Right lobe of liver (tissue), 6 donors: ENCODE data around the gene MAF. TPM values are rescaled to one million over a fixed set of nuclear protein-coding genes. Genes with fewer than 3 reads are reported as not detected.
A peak's percentile ranks its signal among the peaks of the same experiment; 100 is the strongest.

Experiments
- ATAC-seq, 4 donors: fragments of 200-7000 bp; cut with Tn5 transposase; one replicate each; pipeline ENCODE4 v1.9.1; 2020; ENCODE audit warnings: mild to moderate bottlenecking in 4 of 4, moderate library complexity in 4 of 4
- DNase-seq, 3 donors: peaks; one replicate each; pipeline ENCODE4 v3.0.0-alpha.2; 2020
- H3K27ac ChIP-seq, 3 donors: fragments of 200-600 bp; one replicate each; pipeline ENCODE4 v1.8.0; 2022
- H3K27me3 ChIP-seq, 2 donors: fragments of 200-600 bp; one replicate each; pipeline ENCODE4 v1.8.0; 2022
- H3K36me3 ChIP-seq, 4 donors: fragments of 200-600 bp; sonication (generic) in 1 of 4; one replicate each; pipeline versions ENCODE4 v1.5.1 to v1.8.0; 2017 to 2022; ENCODE audit warnings: control low read depth in 1 of 4
- H3K4me1 ChIP-seq, 4 donors: fragments of 200-600 bp; sonication (generic) in 1 of 4; one replicate each; pipeline versions ENCODE4 v1.5.1 to v1.8.0; 2017 to 2022; ENCODE audit warnings: control low read depth in 1 of 4
- H3K4me3 ChIP-seq, 3 donors: fragments of 200-600 bp; one replicate each; pipeline ENCODE4 v1.8.0; 2022
- H3K9me3 ChIP-seq, 4 donors: fragments of 200-600 bp; sonication (generic) in 1 of 4; one replicate each; pipeline versions ENCODE4 v1.5.1 to v1.8.0; 2017 to 2022; ENCODE audit warnings: control low read depth in 1 of 4
- POLR2A ChIP-seq: fragments of 450-650 bp; IDR thresholded peaks from one replicate; pipeline ENCODE4 v1.6.1; 2017; ENCODE audit warnings: antibody characterized with exemption, mild to moderate bottlenecking
- WGBS: methylation state at CpG from one replicate; pipeline ENCODE4 v1.1.6; 2018; ENCODE audit warnings: low coverage, low lambda C conversion rate; ENCODE audit not compliant: insufficient coverage; ENCODE audit errors: missing lambda C conversion rate; 5-methylcytosine and 5-hydroxymethylcytosine counted together
- intact Hi-C, 2 donors: fragments of 100-400 bp; cut with DNase I; formaldehyde crosslinking; loops; one replicate each; pipeline versions ENCODE4 v1.11.2 to v1.14.1; 2022
- long read RNA-seq: library from polyadenylated mRNA; unstranded; transcript quantifications from one replicate; pipeline ENCODE4 v2.0.0, GENCODE V29; 2019
- total RNA-seq, 6 experiments: library from RNA; depleted of rRNA in 2 of 6; stranded (reverse); fragments of >200 nt in 2 of 6; fragmentation: NEBNext Ultra II Directional in 3 of 6; extraction: Animal tissue kit (Norgen Biotek cat#: 25700) in 3 of 6; gene quantifications; one replicate each; pipeline versions ENCODE4 v1.1.0 to v1.2.4, GENCODE V29; 2016 to 2023
- TF ChIP-seq, protein P1 (sequence below), 4 donors: fragments of 200-600 bp in 3 of 4; fragments of 450-650 bp in 1 of 4; IDR thresholded peaks; one replicate each; pipeline versions ENCODE4 v1.5.1 to v1.8.0; 2016 to 2022; ENCODE audit warnings: antibody characterized with exemption in 4 of 4, mild to moderate bottlenecking in 2 of 4
- donor health status: DM: no; HTN: yes; CAD: no.
- donor health status: DM: no; HTN: no; CAD: no.
- donor health status: DM: no; HTN: no; CAD: no.
- donor health status: DM: no; HTN: yes; CAD: no.
- donor health status: DM: no; HTN: yes; CAD: no.

MAF gene
- 10 to 100 TPM; 19.0 to 43.8 (median 27.7) TPM for total RNA-seq
- long read RNA-seq, full-length matches to known transcripts: 5 of 5 reads
- long read RNA-seq, partial matches to known transcripts: 0 of 5 reads
- long read RNA-seq, other reads (novel, unspliced or antisense): 0 of 5 reads

DNA sequence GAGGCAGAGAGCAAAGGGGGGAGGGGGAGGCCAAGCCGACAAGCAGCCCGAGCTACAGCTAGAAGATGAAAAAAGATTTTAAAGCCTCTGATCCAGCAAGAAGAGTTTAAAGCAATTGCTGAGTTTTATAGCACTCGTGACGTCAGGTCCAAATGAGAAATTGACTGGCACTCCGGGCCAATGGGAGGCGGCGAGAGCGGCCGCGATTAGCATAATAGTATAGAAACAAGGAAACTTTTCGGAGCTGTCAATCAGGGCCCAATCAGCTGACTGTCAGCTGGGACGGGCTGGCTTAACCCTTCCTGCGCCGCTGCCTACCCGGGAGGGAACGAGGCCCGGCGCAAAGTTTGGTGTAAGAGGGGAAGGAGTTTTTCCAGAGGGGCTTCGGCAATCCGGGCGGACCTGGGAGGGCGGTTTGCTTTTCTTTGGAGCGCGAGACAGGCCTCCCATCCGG, at the start of gene MAF:
Gene MAF, minus strand, starts transcription at position 100 of the 454 bp plus-strand sequence. CDS start 835 bp downstream, outside the sequence.
- peak; percentile 84 for TF ChIP-seq POLR2A
- TF ChIP-seq, protein P1, sequence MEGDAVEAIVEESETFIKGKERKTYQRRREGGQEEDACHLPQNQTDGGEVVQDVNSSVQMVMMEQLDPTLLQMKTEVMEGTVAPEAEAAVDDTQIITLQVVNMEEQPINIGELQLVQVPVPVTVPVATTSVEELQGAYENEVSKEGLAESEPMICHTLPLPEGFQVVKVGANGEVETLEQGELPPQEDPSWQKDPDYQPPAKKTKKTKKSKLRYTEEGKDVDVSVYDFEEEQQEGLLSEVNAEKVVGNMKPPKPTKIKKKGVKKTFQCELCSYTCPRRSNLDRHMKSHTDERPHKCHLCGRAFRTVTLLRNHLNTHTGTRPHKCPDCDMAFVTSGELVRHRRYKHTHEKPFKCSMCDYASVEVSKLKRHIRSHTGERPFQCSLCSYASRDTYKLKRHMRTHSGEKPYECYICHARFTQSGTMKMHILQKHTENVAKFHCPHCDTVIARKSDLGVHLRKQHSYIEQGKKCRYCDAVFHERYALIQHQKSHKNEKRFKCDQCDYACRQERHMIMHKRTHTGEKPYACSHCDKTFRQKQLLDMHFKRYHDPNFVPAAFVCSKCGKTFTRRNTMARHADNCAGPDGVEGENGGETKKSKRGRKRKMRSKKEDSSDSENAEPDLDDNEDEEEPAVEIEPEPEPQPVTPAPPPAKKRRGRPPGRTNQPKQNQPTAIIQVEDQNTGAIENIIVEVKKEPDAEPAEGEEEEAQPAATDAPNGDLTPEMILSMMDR (IDR thresholded peaks at IDR 0.05): no peak
- peak; percentile 95 to 97 (median 97) for DNase-seq
- H3K27me3 ChIP-seq: no peaks in the 10 kb centered on the region
- peaks cover 0 to 26% (median 3%) of the 10 kb centered on the region in 4 donors for H3K4me1 ChIP-seq
- ATAC-seq: peak; percentile 76 to 86 (median 81)
- H3K9me3 ChIP-seq: no peaks in the 10 kb centered on the region
- H3K36me3 ChIP-seq: no peaks in the 10 kb centered on the region
- peak within 1 kb of the TSS; percentile 69 to 82 (median 80) for H3K4me3 ChIP-seq
- WGBS: 1% methylated on average over 5 of the region's 25 CpGs
- intact Hi-C loops: no loop called here
- peak within 1 kb of the TSS; percentile 96 to 97 (median 97) for H3K27ac ChIP-seq

DNA sequence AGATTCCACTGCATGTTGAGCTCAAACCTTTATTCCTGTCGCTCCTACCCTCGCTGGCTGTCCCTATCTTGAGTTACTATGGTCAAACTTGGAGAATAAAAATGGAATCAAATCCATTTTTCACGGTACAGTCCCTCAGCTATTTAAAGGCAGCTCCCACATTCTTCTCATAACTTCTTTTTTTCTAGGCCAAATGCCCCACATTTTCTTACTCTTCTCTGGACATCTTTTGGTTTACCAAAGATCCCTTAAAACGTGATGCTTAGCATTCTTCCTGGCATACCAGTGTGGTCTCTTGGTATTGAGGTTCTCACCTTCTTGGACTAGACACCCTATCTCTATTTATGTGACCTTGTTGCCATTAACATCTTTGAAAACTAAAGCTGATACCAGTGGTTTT, 48.3 kb upstream of the MAF start:
- H3K27ac ChIP-seq: no peak overlapping the region
- WGBS: 75% methylated on average over 4 of the region's 4 CpGs
- intact Hi-C loops: no loop called here
- no peaks in the 10 kb centered on the region for H3K4me1 ChIP-seq
- ATAC-seq: no peak
- no peak overlapping the region for H3K4me3 ChIP-seq
- no peaks in the 10 kb centered on the region for H3K9me3 ChIP-seq
- no peaks in the 10 kb centered on the region for H3K27me3 ChIP-seq
- no peak for DNase-seq
- no peak for TF ChIP-seq POLR2A
- TF ChIP-seq, protein P1 (IDR thresholded peaks at IDR 0.05): no peak
- no peaks in the 10 kb centered on the region for H3K36me3 ChIP-seq

DNA sequence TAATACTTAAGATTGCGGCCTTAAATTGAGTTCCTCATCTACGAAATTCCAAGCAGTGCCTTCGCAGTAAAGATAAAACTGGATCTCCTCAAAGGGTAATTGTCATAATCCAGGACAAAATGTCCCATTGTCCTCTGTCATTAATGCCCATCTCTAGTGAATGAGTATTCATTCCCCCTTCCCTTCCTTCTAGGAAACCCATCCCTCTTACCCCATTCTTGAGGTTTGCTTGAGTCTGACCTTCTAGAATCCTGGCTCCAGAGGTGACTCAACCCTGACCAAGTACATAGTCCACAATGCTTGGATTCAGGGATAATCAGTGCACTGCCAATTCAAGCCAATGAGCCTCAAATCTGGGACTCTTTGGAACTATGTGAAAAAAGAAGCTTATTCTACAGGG, 47.0 kb upstream of the MAF start:
- H3K4me1 ChIP-seq: no peaks in the 10 kb centered on the region
- 89% methylated on average over 3 of the region's 3 CpGs for WGBS
- H3K9me3 ChIP-seq: no peaks in the 10 kb centered on the region
- intact Hi-C loops: no loop called here
- no peak overlapping the region for H3K27ac ChIP-seq
- H3K36me3 ChIP-seq: no peaks in the 10 kb centered on the region
- DNase-seq: no peak
- H3K4me3 ChIP-seq: no peak overlapping the region
- no peak for TF ChIP-seq POLR2A
- TF ChIP-seq, protein P1 (IDR thresholded peaks at IDR 0.05): no peak
- no peaks in the 10 kb centered on the region for H3K27me3 ChIP-seq
- ATAC-seq: no peak

DNA sequence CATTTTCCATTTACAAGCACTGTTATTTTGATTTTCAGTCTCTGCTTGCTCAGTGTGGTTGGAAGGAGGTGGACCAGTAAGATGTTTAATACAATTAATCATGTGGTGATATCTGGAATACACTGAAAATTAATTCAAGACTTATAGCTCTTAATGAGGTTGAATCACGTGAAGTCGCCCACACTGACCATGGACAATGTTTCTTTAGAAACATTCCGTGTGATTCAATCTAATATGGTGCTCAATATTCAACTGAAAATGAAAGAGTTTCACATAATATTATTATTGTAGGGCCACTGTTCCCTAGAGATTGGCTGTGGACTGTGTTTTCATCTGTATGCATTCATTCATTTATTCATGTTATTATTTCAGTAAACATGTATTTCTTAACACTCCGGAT, 45.2 kb upstream of the MAF start:
- Histone ChIP-seq H3K4me3 (no peak overlapping the region), H3K9me3 (no peaks in the 10 kb centered on the region), H3K4me1 (no peaks in the 10 kb centered on the region), H3K36me3 (no peaks in the 10 kb centered on the region), H3K27me3 (no peaks in the 10 kb centered on the region), H3K27ac (no peak overlapping the region)
- intact Hi-C loops: no loop called here
- ATAC-seq (no peak), DNase-seq (no peak)
- 92% methylated on average over 4 of the region's 4 CpGs for WGBS
- no peak for TF ChIP-seq POLR2A
- TF ChIP-seq, protein P1 (IDR thresholded peaks at IDR 0.05): no peak
